Lung microvascular endothelial cell (primary cell): Measurements from ENCODE around the gene CST6. TPM values are rescaled to one million over a fixed set of nuclear protein-coding genes. Genes with fewer than 3 reads are reported as not detected.

Experiments used
- DNase-seq, 2 donors: peaks; one replicate each; pipeline versions ENCODE4 v3.0.0 to v3.0.0-alpha.2; 2010; ENCODE audit warnings: low read depth in 2 of 2
- total RNA-seq: library from RNA; depleted of rRNA; stranded (reverse); fragments of >200 nt; gene quantifications from 2 replicates; pipeline ENCODE4 v1.2.1, GENCODE V29; 2014

CST6 gene
- total RNA-seq, 1 donor from 2014 or later = 0.20 TPM

GRCh38 chr11:66045177-66045639 lies 33.4 kb downstream of the CST6 start:
- DNase-seq = peak; percentile 79 to 88

GRCh38 chr11:66046901-66047300 lies 35.1 kb downstream of the CST6 start:
- no peak for DNase-seq

- no peak for DNase-seq
Observed at GRCh38 chr11:66047541-66048365, 35.9 kb downstream of the CST6 start.

- DNase-seq = no peak
Observed at GRCh38 chr11:66048547-66049323, 36.9 kb downstream of the CST6 start, which contains the start of gene GAL3ST3. GAL3ST3 (minus strand) TSS chr11:66049161; CDS start chr11:66045415, 3,746 bp downstream.

GRCh38 chr11:66050581-66051231 lies 38.9 kb downstream of the CST6 start:
- no peak for DNase-seq

GRCh38 chr11:66051371-66051765 lies 39.6 kb downstream of the CST6 start:
- no peak for DNase-seq

- DNase-seq = peak; percentile 98 to 99
Observed at GRCh38 chr11:66051766-66052663, 40.2 kb downstream of the CST6 start, which contains the start of gene SF3B2. SF3B2 (plus strand) TSS chr11:66052364; CDS start chr11:66052385, 21 bp downstream.

- no peak for DNase-seq
Observed at GRCh38 chr11:66052664-66052982, 40.8 kb downstream of the CST6 start.

- DNase-seq = no peak
Observed at GRCh38 chr11:66055021-66055420, 43.2 kb downstream of the CST6 start.

GRCh38 chr11:66056501-66056900 lies 44.7 kb downstream of the CST6 start:
- DNase-seq = no peak

GRCh38 chr11:66059966-66060680 lies 48.3 kb downstream of the CST6 start:
- no peak for DNase-seq

- DNase-seq = no peak
Observed at GRCh38 chr11:66061268-66061667, 49.5 kb downstream of the CST6 start.

GRCh38 chr11:66062408-66062807 lies 50.6 kb downstream of the CST6 start:
- no peak for DNase-seq

Other genes starting within 250 kb of the CST6 start
- 5.2 and 8.3 TPM in 2 replicates for gene AP5B1, start 231.0 kb upstream of the CST6 start, total RNA-seq
- gene OVOL1, start 224.9 kb upstream of the CST6 start, total RNA-seq = not detected in 2 replicates
- gene SNX32, start 178.0 kb upstream of the CST6 start, total RNA-seq = under 0.01 and 0.44 TPM in 2 replicates
- 687 and 848 TPM in 2 replicates for gene CFL1, start 153.8 kb upstream of the CST6 start, total RNA-seq
- gene MUS81, start 151.6 kb upstream of the CST6 start, total RNA-seq = 27.7 and 36.3 TPM in 2 replicates
- gene EFEMP2, start 139.2 kb upstream of the CST6 start, total RNA-seq = 17.7 and 23.2 TPM in 2 replicates
- 0.20 and 0.22 TPM in 2 replicates for gene CTSW, start 132.2 kb upstream of the CST6 start, total RNA-seq
- 145 and 157 TPM in 2 replicates for gene FIBP, start 123.5 kb upstream of the CST6 start, total RNA-seq
- gene CCDC85B, start 121.3 kb upstream of the CST6 start, total RNA-seq = 51.9 and 56.0 TPM in 2 replicates
- gene FOSL1, start 111.6 kb upstream of the CST6 start, total RNA-seq = 0.99 and 3.1 TPM in 2 replicates
- 10.2 and 15.7 TPM in 2 replicates for gene C11orf68, start 92.9 kb upstream of the CST6 start, total RNA-seq
- gene DRAP1, start 92.6 kb upstream of the CST6 start, total RNA-seq = 91.1 and 103 TPM in 2 replicates
- gene TSGA10IP, start 66.5 kb upstream of the CST6 start, total RNA-seq = not detected in 2 replicates
- gene SART1, start 50.3 kb upstream of the CST6 start, total RNA-seq = 25.7 and 30.2 TPM in 2 replicates
- 17.0 and 21.8 TPM in 2 replicates for gene EIF1AD, start 9.9 kb upstream of the CST6 start, total RNA-seq
- 19.2 and 20.5 TPM in 2 replicates for gene BANF1, start 9.5 kb upstream of the CST6 start, total RNA-seq
- gene CATSPER1, start 14.5 kb downstream of the CST6 start, total RNA-seq = 0.22 TPM in 1 of 2 replicates, not detected in the other
- 0.20 and 0.22 TPM in 2 replicates for gene GAL3ST3, start 37.2 kb downstream of the CST6 start, total RNA-seq
- 57.3 and 63.5 TPM in 2 replicates for gene SF3B2, start 40.4 kb downstream of the CST6 start, total RNA-seq
- gene PACS1, start 58.3 kb downstream of the CST6 start, total RNA-seq = 17.2 and 22.6 TPM in 2 replicates
- 7.3 and 8.7 TPM in 2 replicates for gene KLC2, start 245.7 kb downstream of the CST6 start, total RNA-seq